Left lung (tissue), 14 donors: ENCODE results near the gene RASA2. TPM values are rescaled to one million over a fixed set of nuclear protein-coding genes. Genes with fewer than 3 reads are reported as not detected.

Experiments used
- ATAC-seq: fragments of 200-7000 bp; cut with Tn5 transposase; one replicate; pipeline ENCODE4 v1.9.1; 2020; ENCODE audit warnings: moderate library complexity
- DNase-seq, 4 donors: peaks; one replicate each; pipeline ENCODE4 v3.0.0-alpha.2; 2013 to 2020
- H3K27ac ChIP-seq, 2 donors: fragments of 200-600 bp; sonication (generic) in 1 of 2; one replicate each; pipeline versions ENCODE4 v1.5.0 to v1.8.0; 2020 to 2021
- H3K27me3 ChIP-seq, 2 donors: fragments of 200-600 bp; sonication (generic) in 1 of 2; one replicate each; pipeline versions ENCODE4 v1.5.0 to v1.8.0; 2020 to 2021
- H3K36me3 ChIP-seq, 2 donors: fragments of 200-600 bp; sonication (generic) in 1 of 2; one replicate each; pipeline versions ENCODE4 v1.5.0 to v1.8.0; 2020 to 2021
- H3K4me1 ChIP-seq, 2 donors: fragments of 200-600 bp; one replicate each; pipeline ENCODE4 v1.8.0; 2021
- H3K4me3 ChIP-seq, 2 donors: fragments of 200-600 bp; sonication (generic) in 1 of 2; one replicate each; pipeline versions ENCODE4 v1.5.0 to v1.8.0; 2020 to 2021; ENCODE audit warnings: mild to moderate bottlenecking in 1 of 2
- H3K9me3 ChIP-seq, 2 donors: fragments of 200-600 bp; sonication (generic) in 1 of 2; one replicate each; pipeline versions ENCODE4 v1.5.0 to v1.8.0; 2020 to 2021
- intact Hi-C, 2 donors: fragments of 100-400 bp; cut with DNase I; formaldehyde crosslinking; loops; one replicate each; pipeline versions ENCODE4 v1.11.2 to v1.14.2; 2022
- long read RNA-seq, 12 donors: library from polyadenylated mRNA in 2 of 12; unstranded in 2 of 12; transcript quantifications; one replicate each; pipeline ENCODE4 v2.0.0 and lab custom pipeline, GENCODE V29; 2019 to 2026
- polyA plus RNA-seq, 6 donors: library from polyadenylated mRNA; unstranded; fragments of 120-200 nt; gene quantifications; one replicate each; pipeline ENCODE4 v1.2.1, GENCODE V29; 2013; ENCODE audit not compliant: insufficient read length in 6 of 6
- total RNA-seq, 2 donors: library from RNA; stranded (reverse); fragmentation: NEBNext Ultra II Directional; extraction: Animal tissue kit (Norgen Biotek cat#: 25700); gene quantifications; one replicate each; pipeline ENCODE4 v1.2.1, GENCODE V29; 2021
- TF ChIP-seq, protein P1 (sequence below), 2 donors: fragments of 200-600 bp; sonication (generic) in 1 of 2; IDR thresholded peaks; one replicate each; pipeline versions ENCODE4 v1.5.0 to v1.8.0; 2021; ENCODE audit warnings: antibody characterized with exemption in 2 of 2
- donor health status: DM: no; HTN: yes; CAD: no.
- donor health status: DM: no; HTN: no; CAD: no.

RASA2 gene, protein sequence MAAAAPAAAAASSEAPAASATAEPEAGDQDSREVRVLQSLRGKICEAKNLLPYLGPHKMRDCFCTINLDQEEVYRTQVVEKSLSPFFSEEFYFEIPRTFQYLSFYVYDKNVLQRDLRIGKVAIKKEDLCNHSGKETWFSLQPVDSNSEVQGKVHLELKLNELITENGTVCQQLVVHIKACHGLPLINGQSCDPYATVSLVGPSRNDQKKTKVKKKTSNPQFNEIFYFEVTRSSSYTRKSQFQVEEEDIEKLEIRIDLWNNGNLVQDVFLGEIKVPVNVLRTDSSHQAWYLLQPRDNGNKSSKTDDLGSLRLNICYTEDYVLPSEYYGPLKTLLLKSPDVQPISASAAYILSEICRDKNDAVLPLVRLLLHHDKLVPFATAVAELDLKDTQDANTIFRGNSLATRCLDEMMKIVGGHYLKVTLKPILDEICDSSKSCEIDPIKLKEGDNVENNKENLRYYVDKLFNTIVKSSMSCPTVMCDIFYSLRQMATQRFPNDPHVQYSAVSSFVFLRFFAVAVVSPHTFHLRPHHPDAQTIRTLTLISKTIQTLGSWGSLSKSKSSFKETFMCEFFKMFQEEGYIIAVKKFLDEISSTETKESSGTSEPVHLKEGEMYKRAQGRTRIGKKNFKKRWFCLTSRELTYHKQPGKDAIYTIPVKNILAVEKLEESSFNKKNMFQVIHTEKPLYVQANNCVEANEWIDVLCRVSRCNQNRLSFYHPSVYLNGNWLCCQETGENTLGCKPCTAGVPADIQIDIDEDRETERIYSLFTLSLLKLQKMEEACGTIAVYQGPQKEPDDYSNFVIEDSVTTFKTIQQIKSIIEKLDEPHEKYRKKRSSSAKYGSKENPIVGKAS
- total RNA-seq (10 to 100 TPM; 17.2 to 23.3 TPM), polyA plus RNA-seq (10 to 100 TPM; 24.4 to 29.3 (median 25.5) TPM)
- long read RNA-seq, donor 1 = 0 reads
- long read RNA-seq, donor 2 = 0 reads
- long read RNA-seq, donor 3, full-length matches to known transcripts = 1 of 1 reads
- long read RNA-seq, donor 3, partial matches to known transcripts = 0 of 1 reads
- long read RNA-seq, donor 3, other reads (novel, unspliced or antisense) = 0 of 1 reads
- long read RNA-seq, donor 4, partial matches to known transcripts = 4 of 4 reads
- long read RNA-seq, donor 4, other reads (novel, unspliced or antisense) = 0 of 4 reads
- long read RNA-seq, donor 5, full-length matches to known transcripts = 1 of 1 reads
- long read RNA-seq, donor 5, partial matches to known transcripts = 0 of 1 reads
- long read RNA-seq, donor 5, other reads (novel, unspliced or antisense) = 0 of 1 reads
- long read RNA-seq, donor 6, full-length matches to known transcripts = 3 of 3 reads
- long read RNA-seq, donor 6, partial matches to known transcripts = 0 of 3 reads
- long read RNA-seq, donor 6, other reads (novel, unspliced or antisense) = 0 of 3 reads
- long read RNA-seq, donor 7, full-length matches to known transcripts = 1 of 1 reads
- long read RNA-seq, donor 7, partial matches to known transcripts = 0 of 1 reads
- long read RNA-seq, donor 7, other reads (novel, unspliced or antisense) = 0 of 1 reads
- long read RNA-seq, donor 8 = 0 reads
- long read RNA-seq, donor 9 = 0 reads
- long read RNA-seq, donor 10, partial matches to known transcripts = 2 of 2 reads
- long read RNA-seq, donor 10, other reads (novel, unspliced or antisense) = 0 of 2 reads
- long read RNA-seq, donor 11, full-length matches to known transcripts = 1 of 1 reads
- long read RNA-seq, donor 11, partial matches to known transcripts = 0 of 1 reads
- long read RNA-seq, donor 11, other reads (novel, unspliced or antisense) = 0 of 1 reads
- long read RNA-seq, donor 12 = 0 reads

GRCh38 chr3:141486746-141487520 is at the start of gene RASA2:
Gene RASA2, plus strand, starts transcription at chr3:141487027. Its CDS starts 57 bp downstream, at chr3:141487084.
- no peaks in the 10 kb centered on the region for H3K27me3 ChIP-seq
- peak within 1 kb of the TSS; percentile 94 to 97 for H3K27ac ChIP-seq
- no peaks in the 10 kb centered on the region for H3K9me3 ChIP-seq
- peak; percentile 79 for ATAC-seq
- TF ChIP-seq, protein P1, sequence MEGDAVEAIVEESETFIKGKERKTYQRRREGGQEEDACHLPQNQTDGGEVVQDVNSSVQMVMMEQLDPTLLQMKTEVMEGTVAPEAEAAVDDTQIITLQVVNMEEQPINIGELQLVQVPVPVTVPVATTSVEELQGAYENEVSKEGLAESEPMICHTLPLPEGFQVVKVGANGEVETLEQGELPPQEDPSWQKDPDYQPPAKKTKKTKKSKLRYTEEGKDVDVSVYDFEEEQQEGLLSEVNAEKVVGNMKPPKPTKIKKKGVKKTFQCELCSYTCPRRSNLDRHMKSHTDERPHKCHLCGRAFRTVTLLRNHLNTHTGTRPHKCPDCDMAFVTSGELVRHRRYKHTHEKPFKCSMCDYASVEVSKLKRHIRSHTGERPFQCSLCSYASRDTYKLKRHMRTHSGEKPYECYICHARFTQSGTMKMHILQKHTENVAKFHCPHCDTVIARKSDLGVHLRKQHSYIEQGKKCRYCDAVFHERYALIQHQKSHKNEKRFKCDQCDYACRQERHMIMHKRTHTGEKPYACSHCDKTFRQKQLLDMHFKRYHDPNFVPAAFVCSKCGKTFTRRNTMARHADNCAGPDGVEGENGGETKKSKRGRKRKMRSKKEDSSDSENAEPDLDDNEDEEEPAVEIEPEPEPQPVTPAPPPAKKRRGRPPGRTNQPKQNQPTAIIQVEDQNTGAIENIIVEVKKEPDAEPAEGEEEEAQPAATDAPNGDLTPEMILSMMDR (IDR thresholded peaks at IDR 0.05) = no peak
- H3K4me1 ChIP-seq = peaks cover 10 to 85% of the 10 kb centered on the region in 2 donors
- intact Hi-C loops = no loop called here
- no peaks in the 10 kb centered on the region for H3K36me3 ChIP-seq
- DNase-seq = peak; percentile 70 to 94 (median 78)
- H3K4me3 ChIP-seq = peak within 1 kb of the TSS; percentile 60 to 75

- Histone ChIP-seq H3K4me3 (no peak overlapping the region), H3K4me1 (peaks cover 10 to 25% of the 10 kb centered on the region in 2 donors), H3K27ac (peak overlapping the region; percentile 4 to 55), H3K27me3 (no peaks in the 10 kb centered on the region), H3K9me3 (no peaks in the 10 kb centered on the region), H3K36me3 (peaks cover 0 to 34% of the 10 kb centered on the region in 2 donors)
- TF ChIP-seq, protein P1 (IDR thresholded peaks at IDR 0.05) = no peak
- DNase-seq (no peak), ATAC-seq (no peak)
- intact Hi-C loops = no loop called here
Measured at GRCh38 chr3:141439589-141439988, 47.2 kb upstream of the RASA2 start.

- Histone ChIP-seq H3K36me3 (peaks cover 0 to 44% of the 10 kb centered on the region in 2 donors), H3K4me3 (no peak overlapping the region), H3K27me3 (no peaks in the 10 kb centered on the region), H3K27ac (peak overlapping the region; percentile 29 to 76), H3K4me1 (peaks cover 10 to 32% of the 10 kb centered on the region in 2 donors), H3K9me3 (no peaks in the 10 kb centered on the region)
- no peak for ATAC-seq
- DNase-seq = no peak
- TF ChIP-seq, protein P1 (IDR thresholded peaks at IDR 0.05) = no peak
- intact Hi-C loops = no loop called here
Measured at GRCh38 chr3:141440942-141441341, 45.9 kb upstream of the RASA2 start.
